ENCODE measurements around the gene SYCP1. TPM values are rescaled to one million over a fixed set of nuclear protein-coding genes. Genes with fewer than 3 reads are reported as not detected.

The SYCP1 gene
- total RNA-seq, 1 experiment from 2014 or later, result not detected

DNA sequence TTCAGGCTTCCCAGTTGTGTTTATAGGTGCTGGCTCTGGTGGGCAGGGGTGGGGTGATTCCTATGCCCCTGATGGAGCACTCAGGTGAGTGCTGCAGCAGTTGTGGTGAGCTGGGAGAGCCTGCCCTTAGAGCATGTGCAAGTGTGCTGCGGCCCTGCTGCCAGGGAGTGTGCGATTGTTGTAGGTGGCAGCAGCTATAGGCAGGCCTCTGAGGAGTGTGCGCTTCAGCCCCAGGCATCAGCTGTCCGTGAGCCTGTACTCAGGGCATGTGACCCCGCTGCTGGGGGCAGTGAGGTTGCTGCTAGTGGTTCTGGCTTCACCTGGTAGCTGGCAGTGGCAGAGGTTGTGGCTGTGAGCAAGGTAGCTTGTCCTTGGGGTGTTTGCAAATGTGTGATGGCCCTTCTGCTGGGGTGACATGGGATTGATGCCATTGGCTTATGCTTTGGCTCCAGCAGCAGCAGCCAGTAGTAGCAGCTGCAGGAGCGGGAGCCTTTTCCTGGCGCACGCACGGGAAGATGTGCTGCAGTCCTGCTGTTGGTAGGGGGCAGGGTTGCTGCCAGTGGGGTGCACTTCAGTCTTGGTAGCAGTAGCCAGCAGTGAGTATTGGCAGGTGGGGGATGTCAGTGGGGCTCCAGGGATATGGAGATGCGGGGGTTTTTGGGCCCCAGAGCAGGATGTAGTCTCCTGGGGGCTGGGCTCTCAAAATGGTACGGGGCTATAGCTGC is 37.7 kb downstream of the SYCP1 start:
- Histone ChIP-seq H3K4ac (ENCODE audit: low read depth, low read length) (no peak overlapping the region), H3K79me1 (ENCODE audit: insufficient read depth, low read depth, low read length, poor library complexity, severe bottlenecking) (no peaks in the 10 kb centered on the region), H2BK120ac (ENCODE audit: low read depth, low read length, poor library complexity, severe bottlenecking) (no peak overlapping the region), H3T11ph (ENCODE audit: low read length) (no peak overlapping the region), H2BK12ac (ENCODE audit: insufficient read length, low read depth, low read length) (no peak overlapping the region), H4K8ac (replicated peaks; ENCODE audit: insufficient read length, low read depth, low read length) (no peak overlapping the region), H3K14ac (ENCODE audit: insufficient read depth, low read length) (no peak overlapping the region), H3K27me3 (ENCODE audit: insufficient read depth, low read length) (no peaks in the 10 kb centered on the region), H3K9ac (ENCODE audit: extremely low read depth, insufficient read length, low read length) (no peak overlapping the region), H3K4me2 (ENCODE audit: insufficient read depth, insufficient read length, low read length) (no peak overlapping the region), H3K23ac (ENCODE audit: insufficient read length, low read depth, low read length) (no peak overlapping the region), H4K91ac (ENCODE audit: insufficient read length, low read depth, low read length) (no peak overlapping the region), H2AK5ac (ENCODE audit: insufficient read length, low read length) (no peak overlapping the region), H3K4me1 (ENCODE audit: insufficient read depth, low read length) (no peaks in the 10 kb centered on the region; the same call in 1 of the 2 replicates), H3K9me3 (ENCODE audit: control insufficient read depth, low read depth, low read length) (no peaks in the 10 kb centered on the region), H3K18ac (ENCODE audit: insufficient read length, low read depth, low read length) (no peak overlapping the region), H3K27ac (ENCODE audit: insufficient read length, low read depth, low read length) (no peak overlapping the region), H3K79me2 (ENCODE audit: insufficient read depth, low read length) (no peaks in the 10 kb centered on the region), H4K5ac (ENCODE audit: insufficient read length, low read depth, low read length) (no peak overlapping the region), H3K23me2 (ENCODE audit: insufficient read length, low read depth, low read length, poor library complexity, severe bottlenecking) (no peaks in the 10 kb centered on the region), H2BK5ac (ENCODE audit: insufficient read length, low read length) (no peak overlapping the region), H4K20me1 (ENCODE audit: control insufficient read depth, insufficient read depth, insufficient read length) (no peaks in the 10 kb centered on the region), H3K56ac (ENCODE audit: insufficient read length, low read depth, low read length) (no peak overlapping the region), H2AFZ (ENCODE audit: low read length) (no peak overlapping the region), H2BK20ac (ENCODE audit: low read depth, low read length, poor library complexity, severe bottlenecking) (no peak overlapping the region), H2BK15ac (ENCODE audit: low read depth, low read length) (no peak overlapping the region)
- H3K27me3 Mint-ChIP-seq (ENCODE audit: low read depth), result no peaks in the 10 kb centered on the region; the same call in 1 of the 2 replicates
- H3K4me3 Mint-ChIP-seq, result peak overlapping the region in 1 of 2 experiments; percentile 11; a peak in 1 of 5 replicates
- H3K4me1 Mint-ChIP-seq, result peaks cover 22 to 23% of the 10 kb centered on the region in 2 experiments
- H3K36me3 Mint-ChIP-seq (ENCODE audit: insufficient read depth in 1 of 3, low read depth in 3 of 3), result no peaks in the 10 kb centered on the region
- no peaks in the 10 kb centered on the region for H3K9me3 Mint-ChIP-seq
- peak; percentile 81 for DNase-seq
- peak overlapping the region in 1 of 3 experiments; percentile 65; a peak in 1 of 7 replicates for H3K27ac Mint-ChIP-seq
- TF ChIP-seq, protein P1, sequence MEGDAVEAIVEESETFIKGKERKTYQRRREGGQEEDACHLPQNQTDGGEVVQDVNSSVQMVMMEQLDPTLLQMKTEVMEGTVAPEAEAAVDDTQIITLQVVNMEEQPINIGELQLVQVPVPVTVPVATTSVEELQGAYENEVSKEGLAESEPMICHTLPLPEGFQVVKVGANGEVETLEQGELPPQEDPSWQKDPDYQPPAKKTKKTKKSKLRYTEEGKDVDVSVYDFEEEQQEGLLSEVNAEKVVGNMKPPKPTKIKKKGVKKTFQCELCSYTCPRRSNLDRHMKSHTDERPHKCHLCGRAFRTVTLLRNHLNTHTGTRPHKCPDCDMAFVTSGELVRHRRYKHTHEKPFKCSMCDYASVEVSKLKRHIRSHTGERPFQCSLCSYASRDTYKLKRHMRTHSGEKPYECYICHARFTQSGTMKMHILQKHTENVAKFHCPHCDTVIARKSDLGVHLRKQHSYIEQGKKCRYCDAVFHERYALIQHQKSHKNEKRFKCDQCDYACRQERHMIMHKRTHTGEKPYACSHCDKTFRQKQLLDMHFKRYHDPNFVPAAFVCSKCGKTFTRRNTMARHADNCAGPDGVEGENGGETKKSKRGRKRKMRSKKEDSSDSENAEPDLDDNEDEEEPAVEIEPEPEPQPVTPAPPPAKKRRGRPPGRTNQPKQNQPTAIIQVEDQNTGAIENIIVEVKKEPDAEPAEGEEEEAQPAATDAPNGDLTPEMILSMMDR (conservative IDR thresholded peaks at IDR 0.05), result peak; percentile 42
- no CpG with 5 or more reads among the region's 11 CpGs for WGBS (ENCODE audit: extremely low coverage, insufficient read length, low lambda C conversion rate)

All from H9 (cell line).